ENCODE results near the gene TOMM70. TPM values are rescaled to one million over a fixed set of nuclear protein-coding genes. Genes with fewer than 3 reads are reported as not detected.

Gene TOMM70
- total and polyA plus RNA-seq, 2 of the 13 experiments (the other 11 are each of a cell fraction or from before 2014, with no cell fraction given) = 27.0 to 77.2 TPM

- TF ChIP-seq ZNF318 (CRISPR knock-in tag; IDR thresholded peaks at IDR 0.05) = no peak
- TF ChIP-seq IRF9 (CRISPR knock-in tag; IDR thresholded peaks at IDR 0.05; ENCODE audit: borderline replicate concordance) = no peak
- no peak for TF ChIP-seq PRPF4 (IDR thresholded peaks at IDR 0.05; ENCODE audit: low read depth, low read length, poor library complexity, severe bottlenecking)
- no peak for TF ChIP-seq EED (CRISPR knock-in tag; IDR thresholded peaks at IDR 0.05)
- no peak for TF ChIP-seq ZFP36L1 (CRISPR knock-in tag; IDR thresholded peaks at IDR 0.05)
- no peak for TF ChIP-seq ZNF17 (CRISPR knock-in tag; IDR thresholded peaks at IDR 0.05)
- no peak for TF ChIP-seq PAF1 (CRISPR knock-in tag; IDR thresholded peaks at IDR 0.05)
- TF ChIP-seq ZNF567 (CRISPR knock-in tag; IDR thresholded peaks at IDR 0.05; ENCODE audit: borderline replicate concordance) = no peak
- TF ChIP-seq ARNT2 (CRISPR knock-in tag; IDR thresholded peaks at IDR 0.05; ENCODE audit: low read depth) = no peak
- TF ChIP-seq SNAPC2 (CRISPR knock-in tag; IDR thresholded peaks at IDR 0.05) = no peak
- peak; percentile 2; the same call in 1 of the 2 replicates for TF ChIP-seq CCDC6 (CRISPR knock-in tag; IDR thresholded peaks at IDR 0.05)
Measured at GRCh38 chr3:100401674-100402041, 769 bp upstream of the TOMM70 start (continued).
